ENCODE results near the gene MYO15A.

The MYO15A gene

GRCh38 chr17:18160128-18160856 is 51.7 kb downstream of the MYO15A start:
- no peak for DNase-seq

GRCh38 chr17:18161207-18162145 is 52.9 kb downstream of the MYO15A start:
- DNase-seq: no peak

DNA sequence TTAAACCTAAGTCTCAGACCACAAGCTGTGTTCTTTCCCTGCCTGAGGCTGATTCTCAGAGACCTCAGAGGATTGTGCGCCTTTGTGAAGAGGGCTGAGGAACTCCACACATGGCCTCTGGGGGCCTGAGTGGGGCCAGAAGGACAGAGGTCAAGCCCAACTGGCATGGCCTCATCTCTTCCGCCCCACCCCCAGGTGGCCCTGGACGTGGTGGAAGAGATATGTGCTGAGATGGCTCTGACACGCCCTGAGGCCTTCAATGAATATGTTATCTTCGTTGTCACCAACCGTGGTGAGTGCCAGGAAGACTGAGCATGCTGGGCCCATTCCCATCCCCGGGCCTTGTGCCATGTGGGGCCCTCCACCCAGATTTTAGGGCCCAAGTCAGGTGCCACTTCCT is 55.0 kb downstream of the MYO15A start:
- no peak for DNase-seq

DNA sequence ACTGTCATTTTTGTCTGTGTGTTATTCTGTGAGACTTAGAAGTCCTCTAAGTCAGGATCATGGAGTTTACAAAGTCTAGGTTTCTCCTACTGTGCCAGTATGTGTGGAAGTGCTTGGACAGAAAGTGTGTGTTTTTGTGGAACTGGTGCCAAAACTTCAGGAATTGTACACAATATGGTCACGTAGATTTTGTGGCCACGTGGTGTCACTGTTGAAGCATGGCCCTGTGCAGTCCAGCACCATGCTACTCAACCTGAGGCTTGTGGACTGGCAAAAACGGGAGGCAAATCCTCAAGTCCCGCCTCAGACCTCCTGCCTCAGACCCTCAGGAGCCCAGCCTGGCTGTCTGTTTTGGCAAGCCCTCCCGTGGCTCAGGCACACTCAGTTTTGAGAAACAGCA is 58.3 kb downstream of the MYO15A start:
- DNase-seq: no peak

GRCh38 chr17:18167421-18167820 is 58.9 kb downstream of the MYO15A start:
- DNase-seq: no peak

- DNase-seq: no peak
Measured at GRCh38 chr17:18172531-18173278, 64.1 kb downstream of the MYO15A start.

GRCh38 chr17:18173740-18174139 is 65.2 kb downstream of the MYO15A start:
- DNase-seq: no peak

DNA sequence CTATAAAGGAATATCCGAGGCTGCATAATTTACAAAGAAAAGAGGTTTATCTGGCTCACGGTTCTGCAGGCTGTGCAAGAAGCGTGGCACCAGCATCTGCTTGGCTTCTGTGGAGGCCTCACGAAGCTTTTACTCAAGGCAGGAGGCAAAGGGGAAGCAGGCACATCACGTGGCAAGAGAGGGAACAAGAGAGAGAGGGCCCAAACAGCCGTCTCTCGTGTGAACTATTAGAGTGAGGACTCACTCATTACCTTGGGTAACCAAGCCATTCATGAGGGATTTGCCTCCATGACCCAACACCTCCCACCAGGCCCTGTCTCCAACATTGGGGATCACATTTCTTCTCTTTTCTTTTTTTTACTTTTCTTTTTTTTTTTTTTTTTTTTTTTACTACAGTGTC is 67.6 kb downstream of the MYO15A start:
- DNase-seq: no peak

- no peak for DNase-seq
Measured at GRCh38 chr17:18177133-18177532, 68.6 kb downstream of the MYO15A start.

DNA sequence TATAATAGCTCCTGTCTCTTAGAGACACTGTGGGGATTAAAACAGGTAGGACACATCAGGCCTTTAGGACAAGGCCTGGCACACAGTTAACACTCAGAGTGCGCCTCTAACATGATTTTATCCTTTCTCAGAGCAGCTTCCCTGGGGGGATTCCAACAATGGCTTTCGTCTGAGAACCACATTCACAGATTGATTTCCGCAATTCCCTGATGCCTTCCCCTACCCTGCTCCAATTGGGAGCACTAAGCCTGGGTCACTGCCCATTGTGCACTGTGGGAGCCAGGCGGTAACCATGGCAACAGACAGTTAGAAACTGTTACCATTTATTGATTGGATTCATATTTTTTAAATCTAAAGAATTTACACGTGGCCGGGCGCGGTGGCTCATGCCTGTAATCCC is 69.2 kb downstream of the MYO15A start:
- no peak for DNase-seq

GRCh38 chr17:18179196-18179595 is 70.6 kb downstream of the MYO15A start:
- DNase-seq: no peak

GRCh38 chr17:18179804-18180203 is 71.2 kb downstream of the MYO15A start:
- DNase-seq: no peak

DNA sequence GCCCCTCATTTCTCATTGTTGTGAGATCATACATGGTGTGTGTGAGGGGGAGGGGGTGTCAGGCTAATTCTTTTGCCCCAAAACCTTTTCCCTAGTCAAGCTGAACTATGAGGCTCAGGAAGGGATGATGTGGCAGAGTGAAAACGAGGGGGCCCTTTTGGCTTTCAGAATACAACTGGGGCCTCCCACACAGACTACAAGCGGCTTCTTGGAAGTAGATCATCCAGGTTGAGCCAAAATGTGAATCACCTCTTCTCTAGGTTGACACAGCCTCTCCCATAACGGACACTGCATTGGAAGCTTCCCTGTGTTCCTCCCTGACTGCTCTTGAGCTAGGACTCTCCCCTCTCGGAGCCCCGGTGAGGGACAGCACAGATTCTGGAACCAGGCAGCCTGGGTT is 72.8 kb downstream of the MYO15A start:
- no peak for DNase-seq

GRCh38 chr17:18182110-18182977 is 73.8 kb downstream of the MYO15A start:
- no peak for DNase-seq

DNA sequence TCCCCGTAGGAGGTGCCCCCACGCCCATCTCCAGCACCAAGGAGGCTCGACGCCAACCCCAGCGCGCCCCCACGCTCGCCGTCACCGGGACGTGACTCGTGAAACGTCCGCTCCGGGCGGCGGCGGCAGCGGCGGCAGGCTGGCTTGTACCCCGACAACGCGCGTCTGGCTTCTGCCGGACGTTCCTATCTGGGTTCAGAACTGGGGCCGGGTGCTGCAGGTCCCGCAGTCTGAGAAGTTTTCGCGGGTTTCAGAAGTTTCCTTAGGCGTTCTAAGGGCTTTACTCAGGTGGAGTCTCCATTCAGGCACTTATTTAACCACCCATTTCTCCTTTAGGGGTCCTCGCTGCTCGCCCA is 74.4 kb downstream of the MYO15A start:
- peak; percentile 69 to 77 (median 76) for DNase-seq

GRCh38 chr17:18183334-18184142 is 75.0 kb downstream of the MYO15A start, which contains the start of gene ALKBH5:
ALKBH5 (plus strand) TSS chr17:18183828; CDS start chr17:18184244, 416 bp downstream.
- DNase-seq: peak; percentile 96 to 99 (median 98)

- DNase-seq: peak; percentile 31 to 58 (median 46)
Measured at GRCh38 chr17:18184143-18185031, 75.8 kb downstream of the MYO15A start.

GRCh38 chr17:18185391-18185790 is 76.8 kb downstream of the MYO15A start:
- DNase-seq: no peak

DNA sequence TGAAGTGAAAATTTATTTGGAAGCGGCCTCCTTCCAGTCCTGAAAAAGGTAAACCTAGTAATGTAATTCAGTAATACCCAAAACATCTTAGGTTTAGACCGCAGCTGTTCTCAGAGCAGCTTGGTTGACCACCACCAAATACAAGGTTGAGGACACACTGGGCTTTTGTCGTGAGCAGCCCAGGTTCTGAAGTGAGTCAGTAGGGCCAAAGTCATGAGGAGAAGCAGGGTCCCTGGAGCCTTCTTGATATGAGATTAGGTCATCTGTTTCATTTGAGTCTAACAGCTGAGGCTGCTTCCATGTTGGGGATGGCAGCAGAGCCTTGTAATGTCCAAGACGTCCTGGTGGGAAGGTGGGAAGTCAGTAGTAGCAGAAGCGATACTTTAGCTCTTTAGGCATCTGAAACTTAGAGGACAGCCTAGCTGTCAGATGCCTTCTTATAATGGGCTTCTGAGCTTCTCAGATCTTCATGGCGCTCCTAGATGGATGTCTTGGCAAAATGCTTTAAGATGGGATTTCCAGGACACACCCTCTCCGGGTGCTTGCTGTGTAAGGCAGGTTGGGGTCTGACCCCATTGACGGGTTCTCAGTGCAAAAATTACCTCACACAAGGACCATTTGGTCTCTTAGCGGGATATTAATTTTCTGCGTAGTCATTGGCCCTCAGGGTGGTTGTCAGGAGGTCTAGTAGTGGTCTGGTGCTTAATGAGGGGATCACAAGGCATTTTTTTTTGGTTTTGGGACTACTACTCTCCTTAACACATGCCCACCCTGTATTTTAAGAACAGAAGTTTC is 77.5 kb downstream of the MYO15A start:
- no peak for DNase-seq

DNA sequence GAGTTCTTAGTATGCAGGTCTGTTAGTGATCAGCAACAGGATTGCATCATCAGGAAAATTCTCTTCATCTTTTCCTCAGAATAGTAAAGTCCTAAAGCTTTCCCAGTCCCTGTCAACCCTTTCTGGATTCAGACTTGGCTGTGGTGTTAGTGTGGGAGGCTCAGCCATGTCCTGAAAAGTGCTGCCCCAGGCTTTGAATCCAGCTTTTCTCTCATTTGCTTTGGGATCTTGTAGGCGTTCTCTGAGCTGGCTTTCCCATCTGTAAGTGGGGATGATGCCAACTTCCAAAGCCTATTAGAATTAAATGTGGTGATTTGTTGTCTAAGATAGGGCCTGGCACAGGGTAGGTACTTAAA is 78.0 kb downstream of the MYO15A start:
- DNase-seq: no peak

All from activated CD4-positive, CD25-positive, alpha-beta regulatory T cell (primary cell).